Adipocyte (in vitro differentiated cells): ENCODE data around the gene CTSH.

Experiments
- DNase-seq: peaks from one replicate; pipeline ENCODE4 v3.0.0-alpha.2; 2015; ENCODE audit warnings: low read depth
- H3K27me3 ChIP-seq: replicated peaks from 2 replicates; pipeline ENCODE4 v1.7.0; 2013; ENCODE audit warnings: mild to moderate bottlenecking, low read length, moderate library complexity; ENCODE audit not compliant: control insufficient read depth, insufficient read depth
- H3K36me3 ChIP-seq: 2 replicates; pipeline ENCODE4 v1.7.0; 2013; ENCODE audit warnings: low read length, mild to moderate bottlenecking, moderate library complexity; ENCODE audit not compliant: control insufficient read depth, insufficient read depth, severe bottlenecking
- H3K4me1 ChIP-seq: 2 replicates; pipeline ENCODE4 v1.7.0; 2013; ENCODE audit warnings: mild to moderate bottlenecking, low read length, moderate library complexity; ENCODE audit not compliant: control insufficient read depth, insufficient read depth
- H3K4me3 ChIP-seq: 2 replicates; pipeline ENCODE4 v1.7.0; 2013; ENCODE audit warnings: mild to moderate bottlenecking, low read length, moderate library complexity
- H3K9ac ChIP-seq: 2 replicates; pipeline ENCODE4 v1.7.0; 2013; ENCODE audit warnings: mild to moderate bottlenecking, low read length, moderate library complexity
- H3K9me3 ChIP-seq: 2 replicates; pipeline ENCODE4 v1.7.0; 2013; ENCODE audit warnings: mild to moderate bottlenecking, low read length, moderate library complexity; ENCODE audit not compliant: control insufficient read depth

Gene CTSH

DNA sequence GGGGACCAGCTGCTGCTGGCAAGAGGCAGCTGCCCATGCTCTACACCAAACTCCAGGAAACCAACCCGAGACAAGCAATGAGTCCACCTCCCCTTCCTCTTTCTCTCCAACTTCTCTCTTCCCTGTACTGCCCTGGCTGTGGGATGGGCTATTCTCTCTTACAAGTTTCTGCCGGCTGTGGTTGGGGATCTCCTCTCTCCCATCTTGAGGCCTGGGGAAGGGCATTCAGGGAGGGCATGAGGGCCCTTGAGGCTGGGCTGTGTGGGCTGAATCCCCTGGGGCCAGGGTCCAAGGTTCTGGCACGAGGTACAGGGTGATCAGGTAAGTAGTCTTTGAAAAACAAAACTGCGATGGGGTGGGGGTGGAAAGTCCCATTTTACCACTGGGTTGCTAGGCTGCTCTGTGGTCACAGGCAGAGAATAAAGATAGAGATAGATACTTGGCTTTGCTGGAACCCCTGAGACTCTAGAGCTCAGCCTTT, 32.3 kb upstream of the CTSH start:
- Histone ChIP-seq H3K4me1 (no peaks in the 10 kb centered on the region), H3K9ac (no peak overlapping the region), H3K9me3 (no peaks in the 10 kb centered on the region), H3K27me3 (no peaks in the 10 kb centered on the region), H3K4me3 (no peak overlapping the region), H3K36me3 (no peaks in the 10 kb centered on the region)
- no peak for DNase-seq

- Histone ChIP-seq H3K9me3 (no peaks in the 10 kb centered on the region), H3K9ac (no peak overlapping the region), H3K27me3 (no peaks in the 10 kb centered on the region), H3K4me3 (no peak overlapping the region), H3K36me3 (no peaks in the 10 kb centered on the region), H3K4me1 (no peaks in the 10 kb centered on the region)
- DNase-seq: no peak
Observed at GRCh38 chr15:78976691-78977090, 31.8 kb upstream of the CTSH start.

DNA sequence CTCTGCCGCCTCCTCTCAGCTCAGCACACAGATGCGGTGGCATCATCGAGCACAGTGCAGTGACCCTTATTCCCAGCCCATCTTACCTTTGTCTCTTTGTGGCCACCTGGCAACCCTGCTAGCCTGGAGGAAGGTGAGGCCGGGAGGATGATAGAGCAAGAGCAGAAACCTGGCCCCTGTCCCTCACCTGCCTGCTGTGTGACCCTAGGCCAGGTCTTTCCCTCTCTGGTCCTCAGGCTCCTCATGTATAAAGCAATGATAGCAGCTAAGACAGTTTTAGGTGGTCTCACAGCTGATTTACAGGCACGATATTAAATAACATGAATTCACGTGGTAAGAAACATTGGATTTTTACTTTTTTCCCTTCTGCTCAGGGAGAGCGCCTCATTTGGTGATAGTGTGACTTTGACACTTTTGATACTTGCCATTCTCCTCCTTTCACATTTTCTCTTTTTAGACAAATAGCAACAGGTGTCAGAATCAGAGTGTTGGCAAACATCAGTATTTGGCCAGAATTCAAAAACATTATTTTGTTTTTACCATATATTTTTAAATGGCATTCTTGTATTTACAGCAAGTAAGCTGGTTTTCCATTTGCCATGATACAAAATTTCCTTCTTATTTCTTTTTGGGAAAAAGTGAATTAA, 29.5 kb upstream of the CTSH start:
- H3K4me1 ChIP-seq: peaks cover 15% of the 10 kb centered on the region
- H3K4me3 ChIP-seq: no peak overlapping the region
- H3K36me3 ChIP-seq: no peaks in the 10 kb centered on the region
- H3K9ac ChIP-seq: no peak overlapping the region
- no peaks in the 10 kb centered on the region for H3K9me3 ChIP-seq
- no peak for DNase-seq
- no peaks in the 10 kb centered on the region for H3K27me3 ChIP-seq

DNA sequence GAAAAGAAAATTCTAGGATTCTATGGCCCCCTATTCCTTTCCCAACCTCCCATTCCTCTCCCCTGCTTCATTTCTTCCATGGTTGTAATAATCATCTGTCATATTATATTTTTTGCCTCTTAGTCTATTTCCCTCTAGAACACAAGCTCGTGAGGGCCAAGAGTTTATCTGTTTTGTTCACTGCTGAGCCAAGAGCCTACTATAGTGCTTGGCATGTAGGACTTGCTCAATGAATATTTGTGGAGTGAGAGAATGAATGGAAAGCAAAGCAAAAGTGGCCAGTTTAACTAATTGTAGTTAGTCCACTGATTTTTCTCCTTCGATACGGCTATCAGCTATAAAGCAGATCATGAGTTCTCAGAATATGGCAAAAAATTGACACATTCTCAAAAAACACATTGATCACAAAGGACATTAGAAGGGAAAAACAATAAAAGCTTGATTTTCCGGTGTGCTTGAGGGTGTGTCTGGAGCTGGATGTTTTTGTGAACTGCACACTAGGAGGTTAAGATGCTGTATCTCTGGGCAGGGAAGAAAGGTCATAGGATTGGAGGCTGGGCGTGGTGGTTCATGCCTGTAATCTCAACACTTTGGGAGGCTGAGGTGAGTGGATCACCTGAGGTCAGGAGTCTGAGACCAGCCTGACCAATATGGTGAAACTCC, 25.0 kb upstream of the CTSH start:
- Histone ChIP-seq H3K9me3 (no peaks in the 10 kb centered on the region), H3K4me3 (peak overlapping the region; percentile 22), H3K4me1 (peaks cover 15% of the 10 kb centered on the region), H3K27me3 (no peaks in the 10 kb centered on the region), H3K9ac (peak overlapping the region; percentile 7), H3K36me3 (no peaks in the 10 kb centered on the region)
- DNase-seq: peak; percentile 19

GRCh38 chr15:78968539-78969271, 23.9 kb upstream of the CTSH start:
- Histone ChIP-seq H3K9ac (no peak overlapping the region), H3K27me3 (no peaks in the 10 kb centered on the region), H3K4me1 (peaks cover 15% of the 10 kb centered on the region), H3K9me3 (no peaks in the 10 kb centered on the region), H3K36me3 (no peaks in the 10 kb centered on the region), H3K4me3 (no peak overlapping the region)
- DNase-seq: no peak

DNA sequence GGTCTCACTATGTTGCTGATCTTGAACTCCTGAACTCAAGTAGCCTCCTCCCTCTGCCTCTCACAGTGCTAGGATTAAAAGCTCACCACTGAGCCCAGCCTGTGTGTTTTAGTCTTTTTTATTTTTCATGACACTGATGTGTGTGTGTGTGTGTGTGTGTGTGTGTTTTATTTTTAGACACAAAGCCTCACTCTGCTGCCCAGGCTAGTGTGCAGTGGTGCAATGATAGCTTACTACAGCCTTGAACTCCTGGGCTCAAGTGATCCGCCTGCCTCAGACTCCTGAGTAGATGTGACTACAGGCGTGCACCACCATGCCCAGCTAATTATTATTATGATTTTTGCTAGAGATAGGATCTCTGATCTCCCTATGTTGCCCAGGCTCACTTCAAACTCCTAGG, 23.3 kb upstream of the CTSH start:
- H3K9ac ChIP-seq: no peak overlapping the region
- no peaks in the 10 kb centered on the region for H3K9me3 ChIP-seq
- H3K27me3 ChIP-seq: no peaks in the 10 kb centered on the region
- no peaks in the 10 kb centered on the region for H3K36me3 ChIP-seq
- peaks cover 15% of the 10 kb centered on the region for H3K4me1 ChIP-seq
- H3K4me3 ChIP-seq: no peak overlapping the region
- DNase-seq: no peak

DNA sequence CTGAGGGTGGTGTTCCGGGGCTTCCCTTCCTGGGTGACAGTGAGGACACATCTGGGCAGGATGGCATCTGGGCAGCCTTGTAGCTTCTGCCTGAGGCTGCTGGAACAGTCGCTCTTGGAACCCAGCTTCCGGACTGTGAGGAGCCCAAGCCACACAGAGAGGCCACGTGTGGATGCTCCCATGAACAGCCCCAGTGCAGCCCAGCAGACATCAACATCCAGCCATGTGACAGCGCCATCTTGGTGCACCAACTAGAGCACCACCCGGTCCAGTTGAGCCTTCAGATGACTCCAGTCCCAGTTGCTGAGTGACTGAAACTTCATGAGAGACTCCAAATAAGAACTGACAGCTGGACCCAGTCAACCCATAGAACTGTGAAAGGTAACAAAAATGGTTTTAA, 15.5 kb upstream of the CTSH start:
- no peak overlapping the region for H3K4me3 ChIP-seq
- DNase-seq: no peak

DNA sequence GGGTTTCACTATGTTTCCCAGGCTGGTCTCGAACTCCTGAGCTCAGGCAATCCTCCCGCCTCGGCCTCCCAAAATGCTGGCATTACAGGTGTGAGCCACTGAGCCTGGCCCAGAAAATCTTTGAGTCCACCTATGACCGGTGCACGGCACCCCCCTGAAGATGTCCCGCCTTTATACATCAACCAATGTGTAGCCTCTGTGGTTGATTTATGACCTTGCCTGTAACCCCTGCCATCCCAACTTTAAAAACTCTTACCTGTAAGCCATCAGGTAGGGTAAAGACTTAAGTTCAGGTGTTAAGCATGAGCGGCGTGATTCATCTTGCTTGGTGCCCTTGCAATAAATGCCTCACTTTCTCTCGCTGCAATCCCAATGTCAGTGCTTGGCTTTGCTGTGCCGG, 14.5 kb upstream of the CTSH start:
- DNase-seq: no peak
- Histone ChIP-seq H3K4me1 (no peaks in the 10 kb centered on the region), H3K36me3 (no peaks in the 10 kb centered on the region), H3K4me3 (no peak overlapping the region), H3K9ac (no peak overlapping the region), H3K9me3 (peaks cover 7% of the 10 kb centered on the region), H3K27me3 (peaks cover 12% of the 10 kb centered on the region)

More for the DNA sequence above, 15.5 kb upstream of the CTSH start:
- Histone ChIP-seq H3K9ac (no peak overlapping the region), H3K9me3 (peaks cover 7% of the 10 kb centered on the region), H3K4me1 (no peaks in the 10 kb centered on the region), H3K27me3 (peaks cover 12% of the 10 kb centered on the region), H3K36me3 (no peaks in the 10 kb centered on the region)

- H3K9me3 ChIP-seq: peaks cover 7% of the 10 kb centered on the region
- no peaks in the 10 kb centered on the region for H3K4me1 ChIP-seq
- DNase-seq: no peak
Observed at GRCh38 chr15:78957416-78958093, 12.7 kb upstream of the CTSH start.

GRCh38 chr15:78956937-78957336, 12.1 kb upstream of the CTSH start:
- Histone ChIP-seq H3K4me3 (no peak overlapping the region), H3K4me1 (peaks cover under 1% of the 10 kb centered on the region), H3K9ac (no peak overlapping the region), H3K27me3 (peaks cover 12% of the 10 kb centered on the region), H3K36me3 (no peaks in the 10 kb centered on the region), H3K9me3 (peaks cover 7% of the 10 kb centered on the region)
- no peak for DNase-seq

More at GRCh38 chr15:78957416-78958093, 12.7 kb upstream of the CTSH start:
- H3K9ac ChIP-seq: no peak overlapping the region
- no peaks in the 10 kb centered on the region for H3K36me3 ChIP-seq
- no peak overlapping the region for H3K4me3 ChIP-seq
- H3K27me3 ChIP-seq: peaks cover 12% of the 10 kb centered on the region

GRCh38 chr15:78955355-78955754, 10.5 kb upstream of the CTSH start:
- Histone ChIP-seq H3K36me3 (no peaks in the 10 kb centered on the region), H3K9me3 (peaks cover 2% of the 10 kb centered on the region), H3K4me3 (no peak overlapping the region), H3K27me3 (peaks cover 2% of the 10 kb centered on the region), H3K4me1 (peaks cover 13% of the 10 kb centered on the region), H3K9ac (no peak overlapping the region)
- no peak for DNase-seq
